Ishikawa (cell line): ENCODE data around the gene AGO4.

Experiments used
- CEBPB ChIP-seq: IDR thresholded peaks from 2 replicates; pipeline ENCODE4 v1.6.1; 2012
- CREB1 ChIP-seq: IDR thresholded peaks from 2 replicates; pipeline ENCODE4 v1.6.1; 2012; ENCODE audit warnings: low read depth
- EGR1 ChIP-seq: IDR thresholded peaks from 2 replicates; pipeline ENCODE4 v1.6.1; 2012
- EP300 ChIP-seq: IDR thresholded peaks from 2 replicates; pipeline ENCODE4 v1.6.1; 2012; ENCODE audit warnings: borderline replicate concordance
- FOXM1 ChIP-seq: IDR thresholded peaks from 2 replicates; pipeline ENCODE4 v1.6.1; 2012; ENCODE audit warnings: low read depth, borderline replicate concordance
- MAX ChIP-seq: IDR thresholded peaks from 2 replicates; pipeline ENCODE4 v1.6.1; 2012
- NFIC ChIP-seq: IDR thresholded peaks from 2 replicates; pipeline ENCODE4 v1.6.1; 2012
- RAD21 ChIP-seq: IDR thresholded peaks from 2 replicates; pipeline ENCODE4 v1.6.1; 2012; ENCODE audit warnings: low read depth
- REST ChIP-seq: IDR thresholded peaks from 2 replicates; pipeline ENCODE4 v1.6.1; 2012; ENCODE audit warnings: low read depth, mild to moderate bottlenecking
- TAF1 ChIP-seq: IDR thresholded peaks from 2 replicates; pipeline ENCODE4 v1.6.1; 2012; ENCODE audit warnings: low read depth, mild to moderate bottlenecking
- TCF12 ChIP-seq: IDR thresholded peaks from 2 replicates; pipeline ENCODE4 v1.6.1; 2012; ENCODE audit warnings: low read depth
- TEAD4 ChIP-seq: IDR thresholded peaks from 2 replicates; pipeline ENCODE4 v1.6.1; 2012
- USF1 ChIP-seq: IDR thresholded peaks from 2 replicates; pipeline ENCODE4 v1.6.1; 2012
- YY1 ChIP-seq: IDR thresholded peaks from 2 replicates; pipeline ENCODE4 v1.6.1; 2012; ENCODE audit warnings: low read depth
- ZBTB7A ChIP-seq: IDR thresholded peaks from 2 replicates; pipeline ENCODE4 v1.6.1; 2012; ENCODE audit warnings: low read depth

AGO4 gene

GRCh38 chr1:35836734-35837133, 28.9 kb downstream of the AGO4 start:
- TF ChIP-seq EP300, result no peak
- TF ChIP-seq REST, result no peak
- TF ChIP-seq FOXM1, result no peak
- TF ChIP-seq NFIC, result no peak

- TF ChIP-seq CEBPB (peak; percentile 69), YY1 (no peak), NFIC (no peak)
These were observed 31.0 kb downstream of the AGO4 start for GRCh38 chr1:35838693-35839245.

GRCh38 chr1:35844826-35845225, 37.0 kb downstream of the AGO4 start:
- TF ChIP-seq YY1, result no peak
- no peak for TF ChIP-seq CREB1
- no peak for TF ChIP-seq ZBTB7A
- no peak for TF ChIP-seq TAF1
- no peak for TF ChIP-seq EGR1
- no peak for TF ChIP-seq USF1

GRCh38 chr1:35845766-35846165, 38.0 kb downstream of the AGO4 start:
- TF ChIP-seq TEAD4, result no peak
- no peak for TF ChIP-seq NFIC
- no peak for TF ChIP-seq REST
- TF ChIP-seq EP300, result no peak

GRCh38 chr1:35847935-35848565, 40.2 kb downstream of the AGO4 start:
- TF ChIP-seq EGR1, result no peak
- no peak for TF ChIP-seq TCF12
- TF ChIP-seq MAX, result no peak
- TF ChIP-seq RAD21, result no peak
- TF ChIP-seq USF1, result no peak
- TF ChIP-seq TAF1, result no peak
- no peak for TF ChIP-seq CREB1
- TF ChIP-seq ZBTB7A, result no peak
- TF ChIP-seq CEBPB, result no peak
- no peak for TF ChIP-seq EP300
- no peak for TF ChIP-seq NFIC
- TF ChIP-seq FOXM1, result no peak
- no peak for TF ChIP-seq REST

GRCh38 chr1:35850051-35850450, 42.2 kb downstream of the AGO4 start:
- TF ChIP-seq CREB1 (no peak), RAD21 (no peak), USF1 (no peak), CEBPB (no peak), NFIC (no peak), YY1 (no peak), MAX (no peak)
